Stomach (tissue), 9 donors: ENCODE results near the gene MKX. TPM values are rescaled to one million over a fixed set of nuclear protein-coding genes. Genes with fewer than 3 reads are reported as not detected.

Source experiments
- DNase-seq, 2 donors: peaks; one replicate each; pipeline versions ENCODE4 v3.0.0 to v3.0.0-alpha.2; 2013 to 2019
- H3K27ac ChIP-seq, 5 donors: fragments of 200-600 bp in 4 of 5; sonication (generic) in 4 of 5; one replicate each; pipeline ENCODE4 v1.5.1; 2013 to 2019; ENCODE audit warnings: mild to moderate bottlenecking in 1 of 5, moderate library complexity in 1 of 5
- H3K27me3 ChIP-seq, 3 donors: fragments of 200-600 bp; sonication (generic); one replicate each; pipeline ENCODE4 v1.5.1; 2017 to 2019; ENCODE audit warnings: mixed run types in 1 of 3
- H3K36me3 ChIP-seq, 4 donors: fragments of 200-600 bp; sonication (generic); 1 replicate in 3 of 4; 2 replicates in 1 of 4; pipeline ENCODE4 v1.5.1; 2016 to 2019
- H3K4me1 ChIP-seq, 4 donors: fragments of 200-600 bp; sonication (generic); one replicate each; pipeline ENCODE4 v1.5.1; 2016 to 2019
- H3K4me3 ChIP-seq, 4 donors: fragments of 200-600 bp; sonication (generic) in 3 of 4; one replicate each; pipeline ENCODE4 v1.5.1; 2016 to 2019; ENCODE audit warnings: mild to moderate bottlenecking in 1 of 4
- H3K9me3 ChIP-seq, 4 donors: fragments of 200-600 bp; sonication (generic); one replicate each; pipeline ENCODE4 v1.5.1; 2016 to 2019
- EP300 ChIP-seq: sonication (generic); formaldehyde crosslinking; IDR thresholded peaks from one replicate; pipeline ENCODE4 v1.6.1; 2017; ENCODE audit warnings: antibody characterized with exemption
- POLR2A ChIP-seq, 4 donors: fragments of 450-650 bp; IDR thresholded peaks; one replicate each; pipeline ENCODE4 v1.6.1; 2016; ENCODE audit warnings: antibody characterized with exemption in 4 of 4, control low read depth in 2 of 4, mild to moderate bottlenecking in 1 of 4, moderate library complexity in 1 of 4
- POLR2AphosphoS5 ChIP-seq, 3 donors: sonication (generic); formaldehyde crosslinking; IDR thresholded peaks; one replicate each; pipeline ENCODE4 v1.6.1; 2016; ENCODE audit warnings: antibody characterized with exemption in 3 of 3
- WGBS, 5 donors: extraction: QIAGEN DNeasy Blood & Tissue Kit in 3 of 5; methylation state at CpG; one replicate each; pipeline versions ENCODE4 v1.1.5 to v1.1.7; 2013 to 2018; 5-methylcytosine and 5-hydroxymethylcytosine counted together
- intact Hi-C: fragments of 100-400 bp; cut with DNase I; formaldehyde crosslinking; loops from one replicate; pipeline ENCODE4 v1.15.1; 2023; ENCODE audit warnings: low total_unique reads
- polyA plus RNA-seq, 3 donors: library from polyadenylated mRNA; stranded (reverse); fragments of 200-250 nt; gene quantifications; one replicate each; pipeline ENCODE4 v1.2.3, GENCODE V29; 2013
- total RNA-seq, 5 donors: library from RNA; depleted of rRNA; stranded (reverse); fragments of >200 nt; gene quantifications; one replicate each; pipeline versions ENCODE4 v1.1.0 to v1.2.3, GENCODE V29; 2014 to 2016
- TF ChIP-seq, protein P1 (sequence below), 7 experiments: fragments of 450-650 bp in 4 of 7; fragments of 200-600 bp in 3 of 7; sonication (generic) in 3 of 7; IDR thresholded peaks; one replicate each; pipeline ENCODE4 v1.5.1; 2016 to 2019; ENCODE audit warnings: antibody characterized with exemption in 7 of 7, control low read depth in 2 of 7, mild to moderate bottlenecking in 1 of 7
- donor health status: healthy with polysubstance abuse.
- donor health status: Bipolar disorder and iron deficiency.
- donor health status: healthy.

The MKX gene
- total and polyA plus RNA-seq, 8 donors = 0.06 to 24.1 (median 2.4) TPM; not detected in 2

DNA sequence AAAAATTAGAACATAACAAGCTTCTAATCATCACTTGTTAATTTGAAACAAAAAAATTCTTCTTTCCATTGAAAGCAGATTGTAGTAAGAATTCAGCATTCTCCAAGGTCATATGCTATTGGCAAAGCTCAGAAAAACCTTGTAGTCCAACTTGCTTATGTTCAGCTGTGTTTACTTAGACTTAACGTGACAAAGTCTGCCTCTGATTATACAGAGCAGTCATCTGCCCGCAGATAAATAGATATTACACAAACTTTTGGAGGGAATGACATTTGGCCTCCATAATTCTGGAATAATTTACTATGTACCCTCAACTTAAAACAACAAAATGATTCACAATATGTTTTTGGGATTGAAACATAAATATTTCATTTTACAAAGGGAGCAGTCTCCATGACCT lies 45.8 kb downstream of the MKX start:
- peaks cover 0 to 12% (median 4%) of the 10 kb centered on the region in 4 donors for H3K4me1 ChIP-seq
- intact Hi-C loops = no loop called here
- no peaks in the 10 kb centered on the region for H3K9me3 ChIP-seq
- no peak overlapping the region for H3K4me3 ChIP-seq
- DNase-seq = peak in 1 of 2 donors; percentile 11
- no peak overlapping the region for H3K27ac ChIP-seq
- TF ChIP-seq POLR2A (IDR thresholded peaks at IDR 0.05) = no peak
- TF ChIP-seq, protein P1, sequence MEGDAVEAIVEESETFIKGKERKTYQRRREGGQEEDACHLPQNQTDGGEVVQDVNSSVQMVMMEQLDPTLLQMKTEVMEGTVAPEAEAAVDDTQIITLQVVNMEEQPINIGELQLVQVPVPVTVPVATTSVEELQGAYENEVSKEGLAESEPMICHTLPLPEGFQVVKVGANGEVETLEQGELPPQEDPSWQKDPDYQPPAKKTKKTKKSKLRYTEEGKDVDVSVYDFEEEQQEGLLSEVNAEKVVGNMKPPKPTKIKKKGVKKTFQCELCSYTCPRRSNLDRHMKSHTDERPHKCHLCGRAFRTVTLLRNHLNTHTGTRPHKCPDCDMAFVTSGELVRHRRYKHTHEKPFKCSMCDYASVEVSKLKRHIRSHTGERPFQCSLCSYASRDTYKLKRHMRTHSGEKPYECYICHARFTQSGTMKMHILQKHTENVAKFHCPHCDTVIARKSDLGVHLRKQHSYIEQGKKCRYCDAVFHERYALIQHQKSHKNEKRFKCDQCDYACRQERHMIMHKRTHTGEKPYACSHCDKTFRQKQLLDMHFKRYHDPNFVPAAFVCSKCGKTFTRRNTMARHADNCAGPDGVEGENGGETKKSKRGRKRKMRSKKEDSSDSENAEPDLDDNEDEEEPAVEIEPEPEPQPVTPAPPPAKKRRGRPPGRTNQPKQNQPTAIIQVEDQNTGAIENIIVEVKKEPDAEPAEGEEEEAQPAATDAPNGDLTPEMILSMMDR (IDR thresholded peaks at IDR 0.05) = no peak
- TF ChIP-seq EP300 = no peak
- no peak for TF ChIP-seq POLR2AphosphoS5 (IDR thresholded peaks at IDR 0.05)
- no peaks in the 10 kb centered on the region for H3K27me3 ChIP-seq
- WGBS, 5 donors = 15 to 31% (median 17%) methylated on average over 2 of the region's 2 CpGs
- no peaks in the 10 kb centered on the region for H3K36me3 ChIP-seq

GRCh38 chr10:27698961-27699360 lies 46.7 kb downstream of the MKX start:
- intact Hi-C loops = no loop called here
- Histone ChIP-seq H3K27ac (no peak overlapping the region), H3K27me3 (no peaks in the 10 kb centered on the region), H3K4me1 (peaks cover 0 to 12% (median 4%) of the 10 kb centered on the region in 4 donors), H3K9me3 (no peaks in the 10 kb centered on the region), H3K36me3 (no peaks in the 10 kb centered on the region), H3K4me3 (no peak overlapping the region)
- WGBS, 5 donors = 80 to 91% (median 85%) methylated on average over 2 of the region's 2 CpGs
- DNase-seq = no peak
- TF ChIP-seq POLR2AphosphoS5 (IDR thresholded peaks at IDR 0.05) (no peak), EP300 (no peak), POLR2A (IDR thresholded peaks at IDR 0.05) (no peak)
- TF ChIP-seq, protein P1 (IDR thresholded peaks at IDR 0.05) = no peak

- no peaks in the 10 kb centered on the region for H3K9me3 ChIP-seq
- no peaks in the 10 kb centered on the region for H3K27me3 ChIP-seq
- no peak for DNase-seq
- 70 to 84% (median 83%) methylated on average over 3 of the region's 3 CpGs for WGBS, 5 donors
- no peak overlapping the region for H3K4me3 ChIP-seq
- H3K36me3 ChIP-seq = no peaks in the 10 kb centered on the region
- intact Hi-C loops = no loop called here
- peaks cover 0 to 7% (median 0%) of the 10 kb centered on the region in 4 donors for H3K4me1 ChIP-seq
- H3K27ac ChIP-seq = no peak overlapping the region
- TF ChIP-seq POLR2A (IDR thresholded peaks at IDR 0.05) = no peak
- TF ChIP-seq EP300 = no peak
- TF ChIP-seq, protein P1 (IDR thresholded peaks at IDR 0.05) = no peak
- TF ChIP-seq POLR2AphosphoS5 (IDR thresholded peaks at IDR 0.05) = no peak
Measured at GRCh38 chr10:27696466-27696865, 49.2 kb downstream of the MKX start.

DNA sequence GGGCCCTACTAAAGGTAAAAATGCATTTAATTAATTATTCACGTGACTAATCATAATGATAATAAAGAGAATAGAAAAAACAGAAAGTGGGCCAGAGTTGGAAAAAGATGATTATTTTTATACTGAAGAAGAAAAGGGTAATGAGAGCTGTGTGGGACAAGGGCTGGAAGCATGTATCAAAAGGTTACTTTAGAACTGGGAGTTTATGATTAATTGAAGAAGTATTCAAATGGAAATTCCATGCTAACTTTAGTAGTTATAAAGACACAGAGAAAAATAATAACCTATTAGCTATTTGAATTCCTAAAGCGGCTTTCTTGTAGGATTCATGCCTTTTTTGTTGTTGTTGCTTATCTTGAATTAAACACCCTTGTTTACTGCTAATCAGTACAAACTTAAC lies 49.9 kb downstream of the MKX start:
- TF ChIP-seq, protein P1 (IDR thresholded peaks at IDR 0.05) = no peak
- no peak for TF ChIP-seq EP300
- TF ChIP-seq POLR2A (IDR thresholded peaks at IDR 0.05) = no peak
- TF ChIP-seq POLR2AphosphoS5 (IDR thresholded peaks at IDR 0.05) = no peak
- WGBS, 5 donors = 46 to 84% (median 67%) methylated on average over 2 of the region's 2 CpGs
- intact Hi-C loops = no loop called here

More for the DNA sequence above, 49.9 kb downstream of the MKX start:
- Histone ChIP-seq H3K27me3 (no peaks in the 10 kb centered on the region), H3K27ac (no peak overlapping the region), H3K36me3 (no peaks in the 10 kb centered on the region), H3K4me1 (peaks cover 0 to 7% (median 0%) of the 10 kb centered on the region in 4 donors), H3K4me3 (no peak overlapping the region), H3K9me3 (no peaks in the 10 kb centered on the region)
- DNase-seq = no peak
